Activated CD8-positive, alpha-beta T cell treated with anti-CD3 and anti-CD28 coated beads, Interleukin-2, amount 10 ng/mL, durations not matched to agents 7 days and 5 days (primary cell): ENCODE data around the gene RAPGEF1. TPM values are rescaled to one million over a fixed set of nuclear protein-coding genes. Genes with fewer than 3 reads are reported as not detected.

Experiments
- ATAC-seq: fragments of 150-1000 bp; cut with Tn5 transposase; one replicate; pipeline ENCODE4 v1.10.0; 2021; ENCODE audit warnings: moderate library complexity
- CTCF ChIA-PET: fragments of 350-600 bp; sonication (Branson Sonifier 250); formaldehyde crosslinking; loops from one replicate; lab custom pipeline; 2021; ENCODE audit warnings: antibody characterized with exemption; lab: Charles Lee
- POLR2A ChIA-PET: fragments of 350-600 bp; sonication (Branson Sonifier 250); formaldehyde crosslinking; loops from one replicate; lab custom pipeline; 2021; ENCODE audit warnings: antibody characterized with exemption; lab: Charles Lee
- DNase-seq: peaks from one replicate; pipeline ENCODE4 v3.0.0-alpha.2; 2020
- H3K27ac Mint-ChIP-seq: one replicate; pipeline ENCODE4 v1.8.0; 2021; ENCODE audit warnings: mild to moderate bottlenecking, mixed read lengths
- H3K27me3 Mint-ChIP-seq: one replicate; pipeline ENCODE4 v1.8.0; 2021; ENCODE audit warnings: low read depth, mixed read lengths
- H3K36me3 Mint-ChIP-seq: one replicate; pipeline ENCODE4 v1.8.0; 2021; ENCODE audit warnings: low read depth, mixed read lengths
- H3K4me1 Mint-ChIP-seq: one replicate; pipeline ENCODE4 v1.8.0; 2021; ENCODE audit warnings: low read depth, mixed read lengths
- H3K4me3 Mint-ChIP-seq: one replicate; pipeline ENCODE4 v1.8.0; 2021; ENCODE audit warnings: mild to moderate bottlenecking, mixed read lengths
- H3K9me3 Mint-ChIP-seq: one replicate; pipeline ENCODE4 v1.8.0; 2022; ENCODE audit warnings: mixed read lengths; ENCODE audit not compliant: insufficient read depth
- total RNA-seq, 2 experiments: library from RNA; stranded (reverse); gene quantifications; one replicate each; pipeline ENCODE4 v1.2.3, GENCODE V29; 2021

RAPGEF1 gene
- total RNA-seq, 2 experiments from 2014 or later, result 128 TPM

DNA sequence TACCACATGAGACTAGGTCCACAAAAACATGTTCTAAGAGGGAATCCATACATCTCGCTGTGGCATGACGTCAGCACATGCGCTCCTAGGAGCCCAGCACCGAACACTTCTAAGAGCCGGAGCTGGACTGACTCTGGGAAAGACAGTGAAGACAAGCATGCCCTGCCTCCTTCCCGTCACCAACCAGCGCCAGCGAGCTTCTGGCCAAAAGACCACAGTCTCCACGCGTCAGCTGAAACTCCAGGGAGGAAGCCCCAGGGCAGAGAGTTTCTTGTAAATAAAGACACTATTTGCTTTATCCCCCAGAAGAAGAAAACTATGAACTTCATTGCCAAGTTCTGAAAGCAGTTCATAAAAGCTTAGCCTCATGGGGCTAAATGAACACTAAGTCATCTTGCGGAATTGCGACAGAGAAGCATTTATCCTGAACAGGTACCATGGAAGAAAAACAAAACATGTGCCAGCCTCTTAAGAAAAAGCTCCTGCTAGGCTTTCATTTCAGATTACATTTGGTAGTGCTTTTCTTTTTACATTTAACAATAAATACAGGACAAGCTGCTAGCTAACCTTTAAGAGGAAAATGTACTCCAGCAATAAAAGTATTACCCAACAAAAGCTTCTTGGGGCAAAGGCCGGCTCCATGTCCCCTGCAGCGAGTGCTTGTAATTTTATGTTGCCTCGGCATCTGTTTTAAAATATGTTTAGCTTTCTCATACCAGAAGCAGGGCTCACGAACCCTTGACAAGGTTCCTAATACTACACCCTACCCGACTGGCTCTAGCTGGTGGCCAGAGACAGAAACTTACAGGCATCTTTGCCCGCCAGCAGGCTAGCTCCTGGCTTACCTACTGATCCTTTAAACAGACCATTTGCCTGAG, 98.0 kb downstream of the RAPGEF1 start:
- ATAC-seq, result no peak
- no peaks in the 10 kb centered on the region for H3K9me3 Mint-ChIP-seq
- no peak overlapping the region for H3K27ac Mint-ChIP-seq
- no peak for DNase-seq
- no peaks in the 10 kb centered on the region for H3K27me3 Mint-ChIP-seq
- H3K4me1 Mint-ChIP-seq, result peaks cover 28% of the 10 kb centered on the region
- POLR2A ChIA-PET, result interaction anchor here (0.6 to 2.1 kb wide), 4 partner anchors 22 to 96 kb away, joined by 3 to 8 read pairs (median 3); no protein-coding TSS in a partner anchor
- CTCF ChIA-PET, result interaction anchor here (0.9 to 3.0 kb wide), 11 partner anchors 12 to 102 kb away, joined by 3 to 12 read pairs (median 4); no protein-coding TSS in a partner anchor
- H3K36me3 Mint-ChIP-seq, result peaks cover 45% of the 10 kb centered on the region
- no peak overlapping the region for H3K4me3 Mint-ChIP-seq

DNA sequence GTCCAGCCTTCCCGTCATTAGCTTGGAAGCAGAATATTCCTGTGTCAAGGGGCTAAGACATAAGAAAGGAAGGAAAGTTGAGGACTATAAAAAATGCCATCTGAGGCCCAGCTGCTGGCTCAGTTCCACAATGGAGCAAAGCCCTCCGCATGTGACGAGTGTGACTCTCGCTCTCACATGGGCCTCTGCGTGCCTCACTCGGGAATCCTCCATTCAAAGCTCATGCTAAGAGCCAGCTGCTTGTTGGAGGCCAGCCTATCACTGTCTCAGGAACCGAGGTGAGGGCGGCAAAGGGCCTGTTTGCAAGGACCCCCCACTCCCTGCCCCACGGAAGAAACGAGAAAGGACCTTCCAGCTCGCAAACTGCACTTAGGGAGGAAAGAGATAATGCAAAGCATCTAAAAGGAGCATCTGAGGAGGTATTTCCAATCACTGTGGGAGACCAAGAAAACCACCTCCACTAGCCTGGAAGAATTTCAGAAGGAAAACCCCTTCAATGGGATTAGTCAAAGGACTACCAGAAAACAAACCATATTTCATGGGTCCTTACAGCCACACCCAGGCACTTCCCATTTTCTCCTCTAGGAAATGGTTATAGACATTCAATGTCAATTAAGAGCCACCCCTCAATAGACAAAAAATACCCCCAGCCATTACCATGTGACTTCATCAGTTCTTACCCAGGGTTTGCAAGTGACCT, 99.3 kb downstream of the RAPGEF1 start:
- peaks cover 52% of the 10 kb centered on the region for H3K36me3 Mint-ChIP-seq
- CTCF ChIA-PET, result interaction anchor here (0.7 to 1.7 kb wide), 5 partner anchors 11 to 100 kb away, joined by 3 to 7 read pairs (median 4); partner anchors contain the start of gene RAPGEF1
- H3K4me3 Mint-ChIP-seq, result no peak overlapping the region
- peaks cover 33% of the 10 kb centered on the region for H3K4me1 Mint-ChIP-seq
- H3K9me3 Mint-ChIP-seq, result no peaks in the 10 kb centered on the region
- H3K27ac Mint-ChIP-seq, result no peak overlapping the region
- ATAC-seq (no peak), DNase-seq (no peak)
- H3K27me3 Mint-ChIP-seq, result no peaks in the 10 kb centered on the region
- POLR2A ChIA-PET, result no interaction called here

DNA sequence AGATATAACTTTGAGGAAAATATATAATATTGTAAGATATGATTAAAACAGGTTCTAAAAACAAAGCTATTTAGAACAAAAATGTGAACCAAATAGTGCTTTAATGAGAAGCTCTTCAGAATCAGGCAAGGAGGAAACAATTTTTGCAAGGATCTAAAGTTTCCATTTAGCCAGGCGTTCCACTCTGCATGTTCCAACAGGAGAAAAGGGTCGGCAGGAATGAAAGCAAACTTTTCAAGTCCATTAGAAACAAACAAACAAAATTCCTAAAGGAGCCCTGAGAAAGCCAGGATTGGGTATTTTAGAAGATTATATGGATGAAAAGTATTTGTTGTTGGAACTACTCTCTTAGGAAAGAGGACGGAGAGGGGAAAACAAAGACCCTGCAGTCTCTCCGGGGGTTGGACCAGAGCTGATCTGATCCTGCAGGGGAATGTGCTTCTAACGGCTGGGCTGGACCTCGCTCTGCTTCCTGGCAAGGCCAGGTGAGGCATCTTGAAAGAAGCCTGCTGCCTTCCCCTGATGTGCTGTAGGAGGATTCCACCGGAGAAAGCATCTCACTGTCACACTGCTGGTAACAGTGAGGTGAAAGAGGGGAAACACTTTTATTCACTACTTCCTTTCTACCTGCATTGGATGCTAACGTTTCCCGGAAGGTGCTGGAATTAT, 100.0 kb downstream of the RAPGEF1 start:
- ChIA-PET POLR2A (interaction anchor here (1.6 kb wide), 1 partner anchor 19 kb away, joined by 4 read pairs; no protein-coding TSS in a partner anchor), CTCF (interaction anchor here (0.7 to 1.7 kb wide), 4 partner anchors 34 to 100 kb away, joined by 3 to 7 read pairs (median 4); partner anchors contain the start of gene RAPGEF1)
- Mint-ChIP-seq H3K4me3 (no peak overlapping the region), H3K27ac (no peak overlapping the region), H3K36me3 (peaks cover 54% of the 10 kb centered on the region), H3K4me1 (peaks cover 35% of the 10 kb centered on the region), H3K9me3 (no peaks in the 10 kb centered on the region), H3K27me3 (no peaks in the 10 kb centered on the region)
- DNase-seq (no peak), ATAC-seq (no peak)

DNA sequence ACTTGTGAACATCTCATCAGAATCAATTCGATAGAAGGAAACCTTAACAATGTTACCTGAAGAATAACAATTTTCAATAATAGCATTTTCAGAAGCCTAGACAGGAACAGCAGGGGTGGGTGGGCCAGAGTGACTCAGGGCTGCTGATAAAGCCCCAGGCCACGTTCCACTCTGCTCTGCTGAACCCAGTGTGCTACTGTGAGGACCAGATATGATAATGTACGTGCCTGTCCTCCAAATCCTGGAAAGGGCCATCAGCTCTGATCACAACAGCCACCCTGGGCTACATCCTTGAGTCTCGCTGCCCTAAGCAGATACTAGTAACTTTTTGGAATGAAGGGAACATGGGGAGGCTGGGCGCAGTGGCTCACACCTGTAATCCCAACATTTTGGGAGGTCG, 103.3 kb downstream of the RAPGEF1 start:
- no peak overlapping the region for H3K4me3 Mint-ChIP-seq
- DNase-seq (no peak), ATAC-seq (no peak)
- ChIA-PET POLR2A (no interaction called here), CTCF (interaction anchor here (1.8 to 2.0 kb wide), 2 partner anchors 45 to 104 kb away, joined by 5 to 6 read pairs; partner anchors contain the start of gene RAPGEF1)
- peaks cover 22% of the 10 kb centered on the region for H3K4me1 Mint-ChIP-seq
- H3K9me3 Mint-ChIP-seq, result no peaks in the 10 kb centered on the region
- peak overlapping the region; percentile 77 for H3K27ac Mint-ChIP-seq
- H3K27me3 Mint-ChIP-seq, result no peaks in the 10 kb centered on the region
- peaks cover 54% of the 10 kb centered on the region for H3K36me3 Mint-ChIP-seq

DNA sequence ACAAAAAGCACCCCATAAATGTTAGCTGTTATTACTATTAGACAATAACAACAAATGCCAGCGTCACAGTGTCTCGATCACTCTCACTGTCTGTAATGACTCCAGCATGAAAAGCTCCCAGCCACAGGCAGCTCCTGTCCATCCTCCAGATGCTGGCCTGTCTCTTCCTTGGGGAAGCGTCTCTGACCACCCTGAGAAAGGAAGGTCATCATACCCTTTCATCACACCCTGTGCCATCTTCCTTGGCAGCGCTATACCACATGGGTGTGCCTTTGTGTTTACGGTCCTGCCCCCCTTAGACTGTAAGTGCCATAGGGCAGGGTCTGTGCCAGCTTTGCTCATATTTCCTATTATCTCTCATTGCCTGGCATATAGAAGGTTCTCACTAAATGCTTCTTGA, 104.0 kb downstream of the RAPGEF1 start:
- H3K27me3 Mint-ChIP-seq, result no peaks in the 10 kb centered on the region
- no peaks in the 10 kb centered on the region for H3K9me3 Mint-ChIP-seq
- peak overlapping the region; percentile 77 for H3K27ac Mint-ChIP-seq
- ChIA-PET CTCF (interaction anchor here (1.0 to 2.0 kb wide), 6 partner anchors 12 to 108 kb away, joined by 3 to 6 read pairs (median 4); partner anchors contain the start of gene RAPGEF1), POLR2A (interaction anchor here (1.0 to 1.5 kb wide), 2 partner anchors 51 to 97 kb away, joined by 3 to 9 read pairs; no protein-coding TSS in a partner anchor)
- DNase-seq (no peak), ATAC-seq (no peak)
- peaks cover 57% of the 10 kb centered on the region for H3K36me3 Mint-ChIP-seq
- H3K4me3 Mint-ChIP-seq, result no peak overlapping the region
- peaks cover 27% of the 10 kb centered on the region for H3K4me1 Mint-ChIP-seq

DNA sequence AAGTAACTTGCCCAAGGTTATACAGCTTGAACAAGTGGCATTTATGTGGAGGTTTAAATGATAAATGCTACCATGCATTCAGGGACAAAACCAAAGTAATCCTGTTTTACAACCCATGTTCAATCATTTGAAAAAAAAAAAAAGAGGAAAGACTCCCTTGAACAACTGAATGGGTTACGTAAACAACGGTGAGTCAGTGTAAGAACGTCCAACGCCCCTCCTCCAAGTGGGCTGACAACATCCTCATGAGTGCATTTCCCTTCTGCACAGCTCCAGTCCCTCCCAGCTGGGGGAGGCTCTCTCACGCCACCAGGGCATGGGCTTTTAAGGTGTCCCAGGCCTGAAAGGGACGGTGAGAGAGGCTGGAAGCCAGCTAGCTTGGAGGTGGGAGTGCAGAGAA, 104.6 kb downstream of the RAPGEF1 start:
- CTCF ChIA-PET, result interaction anchor here (0.8 to 2.0 kb wide), 9 partner anchors 11 to 108 kb away, joined by 3 to 6 read pairs (median 4); partner anchors contain the start of gene RAPGEF1
- ATAC-seq, result peak; percentile 96
- no peaks in the 10 kb centered on the region for H3K27me3 Mint-ChIP-seq
- H3K36me3 Mint-ChIP-seq, result peaks cover 62% of the 10 kb centered on the region
- peaks cover 33% of the 10 kb centered on the region for H3K4me1 Mint-ChIP-seq
- H3K4me3 Mint-ChIP-seq, result no peak overlapping the region
- POLR2A ChIA-PET, result interaction anchor here (0.6 to 1.5 kb wide), 3 partner anchors 33 to 98 kb away, joined by 3 to 9 read pairs (median 3); no protein-coding TSS in a partner anchor
- peak overlapping the region; percentile 77 for H3K27ac Mint-ChIP-seq
- no peaks in the 10 kb centered on the region for H3K9me3 Mint-ChIP-seq
- DNase-seq, result peak; percentile 83

DNA sequence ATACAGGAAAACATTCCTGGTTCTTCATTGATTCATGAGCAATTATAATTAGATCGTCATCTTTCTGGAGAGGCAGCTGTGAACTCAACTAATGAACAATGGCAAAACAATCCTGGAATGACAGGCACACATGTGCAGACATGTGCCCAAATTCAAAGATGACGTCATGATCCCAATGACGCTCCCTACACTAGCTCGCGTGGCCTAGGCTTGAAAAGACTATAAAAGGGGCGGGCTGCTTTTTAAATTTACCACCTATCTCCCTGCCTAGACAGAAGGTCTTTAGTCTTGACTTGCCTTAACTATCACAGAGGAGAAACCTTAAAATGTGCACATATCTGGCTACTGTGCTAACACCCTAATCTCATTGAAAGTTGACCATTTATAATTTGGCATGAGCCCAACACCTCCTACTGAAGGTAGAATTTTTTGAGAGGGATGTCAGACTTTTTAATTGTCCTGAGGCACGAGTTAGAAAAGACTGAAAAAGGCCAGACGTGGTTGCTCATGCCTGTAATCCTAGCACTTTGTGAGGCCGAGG, 106.3 kb downstream of the RAPGEF1 start:
- peaks cover 57% of the 10 kb centered on the region for H3K36me3 Mint-ChIP-seq
- POLR2A ChIA-PET, result no interaction called here
- H3K27ac Mint-ChIP-seq, result no peak overlapping the region
- H3K9me3 Mint-ChIP-seq, result no peaks in the 10 kb centered on the region
- H3K4me1 Mint-ChIP-seq, result peaks cover 44% of the 10 kb centered on the region
- DNase-seq, result no peak
- H3K27me3 Mint-ChIP-seq, result no peaks in the 10 kb centered on the region
- no peak overlapping the region for H3K4me3 Mint-ChIP-seq
- CTCF ChIA-PET, result interaction anchor here (0.8 kb wide), 1 partner anchor 8 kb away, joined by 3 read pairs; no protein-coding TSS in a partner anchor
- ATAC-seq, result no peak

DNA sequence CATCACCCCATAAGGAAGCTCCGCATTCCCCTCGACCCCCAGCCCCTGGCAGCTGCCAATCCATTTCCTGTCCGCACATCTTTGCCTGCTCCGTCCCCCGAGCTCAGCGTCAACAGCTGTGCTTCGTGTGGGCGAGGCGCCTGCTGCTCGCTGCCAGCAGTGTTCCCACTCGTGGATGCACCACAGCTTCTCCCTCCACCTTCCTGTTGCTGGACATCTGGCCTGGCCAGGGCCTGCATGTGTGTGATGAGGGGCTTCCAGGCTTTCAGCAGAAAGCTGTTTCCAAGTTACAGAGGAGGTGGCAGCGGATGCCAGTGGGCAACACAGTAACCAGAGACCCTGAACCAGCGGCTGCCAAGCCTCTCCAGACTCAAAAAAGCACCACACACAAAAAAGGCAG, 108.6 kb downstream of the RAPGEF1 start:
- Mint-ChIP-seq H3K4me1 (peaks cover 56% of the 10 kb centered on the region), H3K27ac (no peak overlapping the region), H3K9me3 (no peaks in the 10 kb centered on the region), H3K36me3 (peaks cover 53% of the 10 kb centered on the region), H3K27me3 (no peaks in the 10 kb centered on the region), H3K4me3 (no peak overlapping the region)
- ChIA-PET CTCF (no interaction called here), POLR2A (no interaction called here)
- ATAC-seq, result no peak
- DNase-seq, result no peak

DNA sequence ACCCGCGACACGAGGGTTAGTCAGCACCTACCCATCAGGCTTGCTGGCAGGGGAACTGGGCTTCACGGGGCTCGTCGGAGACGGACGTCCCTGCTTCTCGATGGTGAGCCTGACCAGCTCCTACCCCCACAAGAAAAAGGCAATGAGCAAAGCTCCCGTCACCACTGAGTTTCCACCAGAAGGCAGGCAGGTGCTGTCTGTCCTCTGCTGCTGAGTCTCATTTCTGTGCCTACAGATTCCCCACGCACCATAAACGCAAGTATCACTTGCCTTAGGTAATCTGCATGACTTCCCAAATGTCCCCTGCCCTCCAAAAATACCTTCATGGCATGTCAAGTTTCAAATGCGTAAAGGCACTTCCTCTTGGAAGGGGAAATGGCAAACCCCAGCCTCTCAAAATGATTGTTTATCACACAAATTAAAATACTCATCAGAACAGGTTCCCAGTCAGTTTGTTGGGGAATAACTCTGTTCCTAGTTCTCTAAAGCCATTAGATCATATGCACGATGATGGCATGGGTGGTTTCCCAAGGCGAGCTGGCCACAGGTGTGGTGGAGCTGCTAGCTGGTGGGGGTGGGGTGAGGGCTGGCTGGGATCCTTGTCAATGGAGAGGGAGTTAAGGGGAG, 109.6 kb downstream of the RAPGEF1 start:
- H3K9me3 Mint-ChIP-seq, result no peaks in the 10 kb centered on the region
- ATAC-seq, result no peak
- H3K27ac Mint-ChIP-seq, result peak overlapping the region; percentile 9
- H3K27me3 Mint-ChIP-seq, result no peaks in the 10 kb centered on the region
- ChIA-PET POLR2A (no interaction called here), CTCF (interaction anchor here (1.1 to 3.5 kb wide), 5 partner anchors 11 to 109 kb away, joined by 3 to 14 read pairs (median 5); partner anchors contain the start of gene RAPGEF1)
- no peak for DNase-seq
- H3K36me3 Mint-ChIP-seq, result peaks cover 56% of the 10 kb centered on the region
- peaks cover 53% of the 10 kb centered on the region for H3K4me1 Mint-ChIP-seq
- no peak overlapping the region for H3K4me3 Mint-ChIP-seq

DNA sequence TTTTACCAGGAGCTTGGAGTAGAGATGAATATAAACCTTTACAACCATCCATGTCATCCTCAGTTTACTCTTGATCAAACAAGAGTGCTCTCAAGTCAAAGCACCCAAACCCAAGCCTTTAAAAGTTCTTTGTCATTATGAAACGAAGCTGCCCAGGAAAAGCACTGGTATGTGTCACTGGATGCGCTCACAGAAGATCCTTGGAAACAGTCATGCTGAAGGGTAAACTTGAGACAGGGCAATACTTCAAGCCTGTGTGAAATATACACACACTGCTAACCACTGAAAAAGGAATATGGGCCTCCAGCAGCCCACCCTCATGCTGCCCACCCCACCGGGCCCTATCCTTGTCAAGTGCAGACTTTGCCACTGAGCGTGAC, 110.1 kb downstream of the RAPGEF1 start:
- ChIA-PET POLR2A (interaction anchor here (0.8 to 1.6 kb wide), 2 partner anchors 99 to 104 kb away, joined by 3 to 6 read pairs; no protein-coding TSS in a partner anchor), CTCF (interaction anchor here (0.8 to 3.5 kb wide), 7 partner anchors 12 to 110 kb away, joined by 3 to 14 read pairs (median 3); partner anchors contain the start of gene RAPGEF1)
- Mint-ChIP-seq H3K4me1 (peaks cover 48% of the 10 kb centered on the region), H3K27ac (no peak overlapping the region), H3K9me3 (no peaks in the 10 kb centered on the region), H3K27me3 (no peaks in the 10 kb centered on the region), H3K36me3 (peaks cover 57% of the 10 kb centered on the region), H3K4me3 (no peak overlapping the region)
- ATAC-seq, result no peak
- DNase-seq, result no peak
